Aorta (tissue), 5 donors: ENCODE results near the gene PSAPL1. TPM values are rescaled to one million over a fixed set of nuclear protein-coding genes. Genes with fewer than 3 reads are reported as not detected.
A peak's percentile ranks its signal among the peaks of the same experiment; 100 is the strongest.

Experiments
- ATAC-seq: fragments of 200-7000 bp; cut with Tn5 transposase; one replicate; pipeline ENCODE4 v1.9.1; 2022; ENCODE audit warnings: moderate library complexity; ENCODE audit not compliant: low FRiP score
- DNase-seq, 2 donors: peaks; one replicate each; pipeline ENCODE4 v3.0.0-alpha.2; 2020
- H3K27ac ChIP-seq, 2 donors: one replicate each; pipeline ENCODE4 v1.5.1; 2013; ENCODE audit warnings: low read length in 2 of 2, mild to moderate bottlenecking in 2 of 2, moderate library complexity in 2 of 2, control low read depth in 1 of 2, inconsistent platforms in 1 of 2, low read depth in 1 of 2
- H3K27me3 ChIP-seq, 2 donors: one replicate each; pipeline ENCODE4 v1.6.1; 2013; ENCODE audit warnings: control low read depth in 1 of 2, low read length in 1 of 2, mild to moderate bottlenecking in 1 of 2, moderate library complexity in 1 of 2; ENCODE audit not compliant: insufficient read depth in 2 of 2, control insufficient read depth in 1 of 2
- H3K36me3 ChIP-seq, 2 donors: one replicate each; pipeline ENCODE4 v1.6.1; 2013; ENCODE audit warnings: control low read depth in 1 of 2, low read length in 1 of 2, mild to moderate bottlenecking in 1 of 2; ENCODE audit not compliant: insufficient read depth in 2 of 2, control insufficient read depth in 1 of 2
- H3K4me1 ChIP-seq, 2 donors: one replicate each; pipeline ENCODE4 v1.6.1; 2013; ENCODE audit warnings: low read length in 2 of 2, control low read depth in 1 of 2, mild to moderate bottlenecking in 1 of 2, moderate library complexity in 1 of 2; ENCODE audit not compliant: insufficient read depth in 2 of 2, control insufficient read depth in 1 of 2
- H3K4me3 ChIP-seq, 2 donors: one replicate each; pipeline ENCODE4 v1.5.1; 2013; ENCODE audit warnings: low read length in 2 of 2, control low read depth in 1 of 2, mild to moderate bottlenecking in 1 of 2
- H3K9me3 ChIP-seq: one replicate; pipeline ENCODE4 v1.6.1; 2013; ENCODE audit warnings: mild to moderate bottlenecking, low read length; ENCODE audit not compliant: control insufficient read depth
- WGBS, 2 donors: extraction: QIAGEN DNeasy Blood & Tissue Kit; methylation state at CpG; one replicate each; pipeline ENCODE4 v1.1.7; 2013; 5-methylcytosine and 5-hydroxymethylcytosine counted together
- intact Hi-C, 2 donors: fragments of 100-400 bp; cut with DNase I; formaldehyde crosslinking; loops; one replicate each; pipeline versions ENCODE4 v1.14.2 to v1.15.0; 2022
- polyA plus RNA-seq, 2 donors: library from polyadenylated mRNA; stranded (reverse); fragments of 200-250 nt; gene quantifications; one replicate each; pipeline ENCODE4 v1.2.3, GENCODE V29; 2013
- total RNA-seq, 2 donors: library from RNA; stranded (reverse); fragmentation: NEBNext Ultra II Directional; extraction: Animal tissue kit (Norgen Biotek cat#: 25700); gene quantifications; one replicate each; pipeline ENCODE4 v1.2.1, GENCODE V29; 2021
- donor health status: healthy with polysubstance abuse.
- donor health status: Bipolar disorder and iron deficiency.
- donor health status: DM: no; HTN: no; CAD: no.
- donor health status: DM: no; HTN: no; CAD: no.
- donor health status: DM: yes; HTN: yes; CAD: no.

PSAPL1 gene
- total and polyA plus RNA-seq, 4 donors = not detected

DNA sequence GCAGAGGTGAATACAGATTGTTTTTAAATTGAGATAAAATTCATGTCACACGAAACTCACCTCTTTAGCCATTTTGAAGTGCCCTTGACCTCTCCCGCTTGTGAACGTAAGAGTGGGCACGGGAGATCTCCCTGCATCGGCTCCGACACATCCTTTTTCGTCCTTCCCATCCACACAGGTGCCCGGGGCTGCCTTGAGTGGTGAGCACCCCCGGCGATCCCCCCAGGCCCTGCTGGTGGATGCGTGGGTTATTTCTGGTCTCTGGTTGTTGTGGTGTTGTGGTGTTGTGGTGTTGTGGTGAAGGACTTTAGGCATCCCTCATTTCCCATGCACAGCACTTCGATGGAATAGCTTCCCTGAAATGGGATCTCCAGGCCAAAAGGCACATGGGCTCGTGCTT, 46.1 kb downstream of the PSAPL1 start:
- no peaks in the 10 kb centered on the region for H3K9me3 ChIP-seq
- no peaks in the 10 kb centered on the region for H3K4me1 ChIP-seq
- ATAC-seq (no peak), DNase-seq (peak in 1 of 2 donors; percentile 51)
- intact Hi-C loops = no loop called here
- WGBS, 2 donors = 92 to 93% methylated on average over 13 of the region's 13 CpGs
- no peak overlapping the region for H3K27ac ChIP-seq
- H3K27me3 ChIP-seq = no peaks in the 10 kb centered on the region
- H3K4me3 ChIP-seq = no peak overlapping the region
- H3K36me3 ChIP-seq = no peaks in the 10 kb centered on the region

DNA sequence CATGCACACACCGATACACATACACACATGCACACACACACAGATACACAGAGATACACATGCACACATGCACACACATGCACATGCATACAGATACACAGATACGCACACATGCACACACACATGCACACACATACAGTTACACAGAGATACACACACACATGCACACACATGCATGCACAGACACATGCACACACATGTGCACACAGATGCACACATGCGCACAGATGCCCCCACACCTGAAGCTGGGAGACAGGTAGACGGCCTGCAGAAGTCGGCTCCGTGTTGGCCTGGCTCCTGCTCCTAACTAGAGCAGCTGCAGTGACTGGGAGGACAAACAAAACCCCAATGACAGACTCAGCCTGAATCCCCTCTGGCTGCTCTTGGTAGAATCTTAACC, 46.8 kb downstream of the PSAPL1 start:
- no peak overlapping the region for H3K4me3 ChIP-seq
- intact Hi-C loops = no loop called here
- no peaks in the 10 kb centered on the region for H3K36me3 ChIP-seq
- WGBS, 2 donors = 93% methylated on average over 6 of the region's 6 CpGs
- DNase-seq (peak in 1 of 2 donors; percentile 51), ATAC-seq (no peak)
- H3K27me3 ChIP-seq = no peaks in the 10 kb centered on the region
- H3K4me1 ChIP-seq = no peaks in the 10 kb centered on the region
- no peaks in the 10 kb centered on the region for H3K9me3 ChIP-seq
- H3K27ac ChIP-seq = no peak overlapping the region

DNA sequence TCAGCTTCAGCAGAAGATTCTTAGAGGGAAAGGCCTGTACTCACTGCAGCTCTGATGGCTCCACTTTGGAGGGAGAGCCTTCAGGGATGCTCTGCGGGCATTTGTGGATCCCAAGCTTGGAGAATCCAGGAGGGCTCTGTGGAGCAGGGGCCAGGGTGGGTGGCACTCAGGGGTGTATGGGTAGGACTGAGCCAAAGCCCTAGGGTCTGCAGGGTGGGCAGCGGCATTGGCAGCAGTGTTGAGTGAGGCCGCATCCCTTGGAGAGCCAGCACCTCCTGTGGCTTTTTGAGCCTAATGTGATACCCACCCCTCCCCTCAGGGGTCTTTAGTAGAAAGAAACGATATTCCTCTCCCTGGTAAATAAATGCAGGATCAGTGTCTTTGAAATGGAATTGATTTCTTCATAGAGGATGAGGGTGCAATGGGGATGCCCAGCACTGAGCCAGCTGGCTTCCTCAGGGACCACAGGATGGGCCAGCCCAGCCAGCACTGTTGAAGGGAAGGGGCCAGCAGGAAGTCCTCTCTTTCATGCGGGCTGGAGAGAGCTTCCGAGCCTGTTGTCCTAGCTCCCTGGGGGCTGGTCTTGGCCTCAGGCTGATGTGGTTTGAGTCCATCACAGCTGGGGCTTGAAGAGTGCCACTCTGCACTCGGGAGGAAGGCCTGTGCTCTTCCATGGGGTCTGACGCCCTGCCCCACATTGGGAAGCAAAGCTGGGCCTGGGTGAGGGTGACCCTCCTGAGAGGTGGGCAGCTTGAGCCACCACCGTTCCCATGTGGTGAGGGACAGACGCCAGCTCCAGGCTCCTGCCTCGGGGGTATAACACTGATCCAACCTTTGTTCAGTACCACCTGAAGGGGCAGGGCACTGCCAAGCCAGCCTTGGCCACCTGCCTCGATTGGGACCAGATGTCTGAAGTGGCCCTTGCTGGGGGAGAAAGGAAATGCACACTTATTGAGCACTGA, 49.5 kb downstream of the PSAPL1 start:
- intact Hi-C loops = no loop called here
- Histone ChIP-seq H3K4me1 (no peaks in the 10 kb centered on the region), H3K27me3 (no peaks in the 10 kb centered on the region), H3K9me3 (no peaks in the 10 kb centered on the region), H3K27ac (no peak overlapping the region), H3K4me3 (no peak overlapping the region), H3K36me3 (no peaks in the 10 kb centered on the region)
- ATAC-seq (no peak), DNase-seq (peak; percentile 20 to 45)
- 77 to 82% methylated on average over 11 to 12 of the region's 12 CpGs for WGBS, 2 donors

DNA sequence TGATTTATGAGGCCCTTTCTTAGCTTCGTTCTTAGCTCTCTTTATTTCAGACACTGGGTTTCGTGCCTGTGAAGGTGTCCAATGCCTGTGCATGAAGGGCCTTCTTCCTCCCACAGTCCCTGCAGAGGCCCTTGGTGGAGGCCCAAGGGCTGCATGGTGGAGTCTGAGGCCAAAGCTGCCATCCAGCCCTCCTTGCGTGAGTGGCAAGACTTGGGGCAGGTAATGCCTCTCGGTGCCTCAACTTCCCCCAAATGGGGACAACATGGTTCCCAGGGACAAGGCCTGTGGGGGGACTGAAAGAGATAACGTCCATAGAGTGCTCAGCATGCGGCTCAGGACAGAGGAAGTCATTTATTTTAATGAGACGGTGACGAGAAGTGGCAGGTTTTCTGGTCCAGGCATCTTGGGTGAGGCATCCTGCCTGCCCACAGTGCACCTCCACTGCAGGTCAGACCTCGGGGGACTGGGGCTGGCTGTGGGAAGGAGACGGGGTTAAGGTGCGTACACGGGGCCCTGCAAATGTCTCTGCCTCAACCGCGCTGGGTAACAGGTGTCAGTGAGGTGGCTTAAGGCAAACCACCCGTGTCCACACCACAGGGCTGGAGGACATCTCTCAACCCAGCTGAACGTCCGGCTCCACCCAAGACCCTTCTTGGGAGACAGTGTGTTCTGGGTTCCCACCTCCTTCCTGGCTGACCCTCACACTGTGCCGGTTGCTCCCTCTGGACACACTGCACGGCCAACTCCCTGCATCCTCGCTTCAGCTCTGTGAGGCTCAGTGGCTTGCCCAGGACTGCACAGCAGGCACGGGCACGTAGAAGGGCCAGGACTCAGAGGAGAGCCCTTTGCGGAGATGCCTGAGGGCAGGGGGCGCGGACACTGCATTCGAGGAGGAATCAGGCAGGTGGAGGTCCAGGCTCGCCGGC, 50.5 kb downstream of the PSAPL1 start:
- intact Hi-C loops = no loop called here
- WGBS, 2 donors = 88 to 90% methylated on average over 27 to 28 of the region's 28 CpGs
- Histone ChIP-seq H3K4me1 (no peaks in the 10 kb centered on the region), H3K9me3 (no peaks in the 10 kb centered on the region), H3K36me3 (no peaks in the 10 kb centered on the region), H3K4me3 (no peak overlapping the region), H3K27ac (no peak overlapping the region), H3K27me3 (no peaks in the 10 kb centered on the region)
- DNase-seq (peak; percentile 30 to 49), ATAC-seq (no peak)

DNA sequence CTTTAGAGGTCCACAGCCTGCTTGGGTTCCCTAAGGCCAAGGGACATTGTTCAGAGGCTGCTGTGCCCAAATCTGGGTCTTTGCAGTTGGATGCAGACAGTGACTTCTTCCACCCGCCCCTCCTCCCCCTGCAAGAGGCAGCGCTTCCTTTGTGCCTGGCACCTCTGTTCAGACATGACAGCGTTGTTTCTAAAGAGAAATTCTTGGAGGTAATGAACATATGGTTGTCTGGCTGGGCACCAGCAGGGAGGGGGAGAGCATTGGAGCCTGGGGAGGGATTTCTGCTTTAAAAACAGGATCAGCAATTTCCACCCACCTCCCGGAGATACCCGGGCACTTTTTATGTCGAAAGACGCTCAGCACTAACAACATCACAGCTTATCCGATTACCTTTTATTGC, 51.5 kb downstream of the PSAPL1 start:
- DNase-seq = peak in 1 of 2 donors; percentile 34
- no peak for ATAC-seq
- H3K36me3 ChIP-seq = no peaks in the 10 kb centered on the region
- H3K27me3 ChIP-seq = no peaks in the 10 kb centered on the region
- no peaks in the 10 kb centered on the region for H3K4me1 ChIP-seq
- intact Hi-C loops = no loop called here
- H3K4me3 ChIP-seq = no peak overlapping the region
- no peak overlapping the region for H3K27ac ChIP-seq
- 95% methylated on average over 8 of the region's 8 CpGs for WGBS, 2 donors
- no peaks in the 10 kb centered on the region for H3K9me3 ChIP-seq

DNA sequence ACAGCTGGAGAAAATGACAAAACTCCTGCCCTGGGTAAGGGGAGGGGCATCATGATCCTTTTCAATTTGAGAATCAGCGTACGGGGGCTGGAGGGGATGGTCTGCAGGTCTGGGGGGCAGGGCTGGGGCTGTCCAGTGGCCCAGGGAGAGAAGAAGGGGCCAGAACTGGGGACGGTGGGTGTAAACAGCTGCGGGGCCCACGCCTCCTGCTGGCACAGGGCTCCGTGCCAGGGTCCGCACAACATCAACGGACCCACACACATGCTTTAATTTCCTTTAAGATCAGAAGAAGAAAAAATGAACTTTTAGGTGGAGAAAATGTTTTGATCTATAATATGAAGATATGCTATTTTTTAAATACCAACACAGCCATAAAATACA, 52.1 kb downstream of the PSAPL1 start:
- no peak overlapping the region for H3K27ac ChIP-seq
- no peaks in the 10 kb centered on the region for H3K9me3 ChIP-seq
- H3K36me3 ChIP-seq = no peaks in the 10 kb centered on the region
- intact Hi-C loops = no loop called here
- 73 to 74% methylated on average over 8 of the region's 8 CpGs for WGBS, 2 donors
- no peak for ATAC-seq
- DNase-seq = peak; percentile 8 to 57
- H3K27me3 ChIP-seq = no peaks in the 10 kb centered on the region
- no peak overlapping the region for H3K4me3 ChIP-seq
- H3K4me1 ChIP-seq = no peaks in the 10 kb centered on the region

DNA sequence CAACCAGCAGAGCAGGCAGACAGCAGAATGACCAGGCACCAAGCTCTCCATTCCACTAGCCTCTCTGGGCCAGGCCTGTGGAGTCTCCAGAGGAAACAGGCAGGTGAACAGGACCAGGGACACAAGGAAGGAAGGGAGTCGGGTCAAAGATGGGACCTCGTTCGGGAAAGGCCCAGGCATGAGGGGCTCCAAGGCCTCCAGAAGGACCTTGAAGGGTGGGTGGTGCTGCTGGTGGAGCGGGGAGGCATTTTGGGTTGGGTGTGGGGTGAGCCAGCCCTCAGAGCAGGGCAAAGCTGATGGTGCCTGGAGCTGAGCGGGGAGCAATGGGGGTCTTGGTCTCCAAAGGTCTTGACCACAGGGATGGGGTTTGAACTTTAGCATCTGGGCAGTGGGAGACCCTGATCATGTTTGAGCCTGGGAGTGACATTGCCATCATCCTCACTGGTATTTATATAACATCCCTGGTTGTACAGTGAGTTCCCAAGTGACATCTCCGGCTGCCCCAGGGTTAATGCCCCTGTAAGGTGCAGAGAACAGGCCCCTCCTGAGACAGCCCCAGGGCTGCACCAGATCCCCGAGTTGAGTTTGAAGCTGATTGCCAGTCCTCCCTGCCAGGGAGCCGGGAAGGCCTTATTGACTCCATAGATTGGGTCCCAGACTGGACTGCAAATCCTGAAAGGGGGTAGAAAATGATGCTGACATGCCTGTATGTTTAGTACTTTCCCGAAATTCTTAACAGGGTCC, 52.7 kb downstream of the PSAPL1 start:
- no peak for ATAC-seq
- intact Hi-C loops = no loop called here
- no peaks in the 10 kb centered on the region for H3K9me3 ChIP-seq
- 93% methylated on average over 9 of the region's 9 CpGs for WGBS, 2 donors
- peak; percentile 28 to 66 for DNase-seq
- no peaks in the 10 kb centered on the region for H3K4me1 ChIP-seq
- H3K27ac ChIP-seq = no peak overlapping the region
- H3K4me3 ChIP-seq = no peak overlapping the region
- no peaks in the 10 kb centered on the region for H3K36me3 ChIP-seq
- H3K27me3 ChIP-seq = no peaks in the 10 kb centered on the region

DNA sequence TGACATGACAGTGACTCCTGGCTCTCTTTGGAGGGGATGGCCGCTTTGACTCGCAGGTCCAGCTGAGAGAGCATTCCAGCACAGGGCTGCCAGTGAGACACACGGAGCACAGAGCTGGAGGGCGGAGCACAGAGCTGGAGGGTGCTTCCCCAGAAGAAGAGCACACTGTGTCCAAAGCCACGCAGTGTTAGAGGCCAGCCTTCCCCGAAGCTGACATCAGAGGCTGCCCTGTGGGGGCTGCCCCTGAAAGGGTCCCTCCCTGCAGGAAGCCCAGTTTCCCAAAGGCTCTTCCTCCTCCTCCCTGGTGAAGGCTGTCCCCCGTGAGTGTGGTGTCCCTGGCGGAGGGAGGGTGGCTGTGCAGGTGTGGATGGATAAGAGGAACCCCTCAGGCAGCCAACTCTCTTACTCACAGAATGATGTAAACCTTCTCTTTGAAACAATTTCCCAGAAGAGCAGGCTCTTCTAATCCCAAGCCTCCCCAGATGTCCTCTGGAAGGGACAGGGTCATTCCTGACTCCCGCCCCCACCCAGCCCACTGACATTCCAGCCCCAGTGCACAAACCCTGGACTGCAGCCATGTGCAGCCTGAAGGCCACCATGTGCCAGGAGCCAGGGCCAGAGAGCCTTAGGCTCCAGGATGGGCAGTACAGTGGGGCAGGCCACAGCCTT, 53.4 kb downstream of the PSAPL1 start:
- 72 to 80% methylated on average over 9 of the region's 9 CpGs for WGBS, 2 donors
- intact Hi-C loops = no loop called here
- Histone ChIP-seq H3K27ac (no peak overlapping the region), H3K27me3 (no peaks in the 10 kb centered on the region), H3K4me3 (no peak overlapping the region), H3K9me3 (no peaks in the 10 kb centered on the region), H3K4me1 (no peaks in the 10 kb centered on the region), H3K36me3 (no peaks in the 10 kb centered on the region)
- peak; percentile 34 to 53 for DNase-seq
- no peak for ATAC-seq
